Cardiac fibroblast (primary cell): ENCODE results near the gene ECT2.

ENCODE experiments used
- DNase-seq, 2 donors: peaks; one replicate each; pipeline versions ENCODE4 v3.0.0 to v3.0.0-alpha.2; 2010; ENCODE audit warnings: low read depth in 2 of 2
- H3K4me3 ChIP-seq, 2 donors: replicated peaks in 1 of 2; 1 replicate in 1 of 2; 2 replicates in 1 of 2; pipeline ENCODE4 v1.5.1; 2011; ENCODE audit warnings: low read depth in 2 of 2, low read length in 2 of 2, mild to moderate bottlenecking in 2 of 2, moderate library complexity in 1 of 2
- TF ChIP-seq, protein P1 (sequence below): IDR thresholded peaks from one replicate; pipeline ENCODE4 v1.5.1; 2011; ENCODE audit warnings: low read depth, mild to moderate bottlenecking, low read length, inconsistent platforms

Gene ECT2

GRCh38 chr3:172869368-172869771, 118.8 kb downstream of the ECT2 start:
- peak; percentile 70 to 84 for DNase-seq
- TF ChIP-seq, protein P1, sequence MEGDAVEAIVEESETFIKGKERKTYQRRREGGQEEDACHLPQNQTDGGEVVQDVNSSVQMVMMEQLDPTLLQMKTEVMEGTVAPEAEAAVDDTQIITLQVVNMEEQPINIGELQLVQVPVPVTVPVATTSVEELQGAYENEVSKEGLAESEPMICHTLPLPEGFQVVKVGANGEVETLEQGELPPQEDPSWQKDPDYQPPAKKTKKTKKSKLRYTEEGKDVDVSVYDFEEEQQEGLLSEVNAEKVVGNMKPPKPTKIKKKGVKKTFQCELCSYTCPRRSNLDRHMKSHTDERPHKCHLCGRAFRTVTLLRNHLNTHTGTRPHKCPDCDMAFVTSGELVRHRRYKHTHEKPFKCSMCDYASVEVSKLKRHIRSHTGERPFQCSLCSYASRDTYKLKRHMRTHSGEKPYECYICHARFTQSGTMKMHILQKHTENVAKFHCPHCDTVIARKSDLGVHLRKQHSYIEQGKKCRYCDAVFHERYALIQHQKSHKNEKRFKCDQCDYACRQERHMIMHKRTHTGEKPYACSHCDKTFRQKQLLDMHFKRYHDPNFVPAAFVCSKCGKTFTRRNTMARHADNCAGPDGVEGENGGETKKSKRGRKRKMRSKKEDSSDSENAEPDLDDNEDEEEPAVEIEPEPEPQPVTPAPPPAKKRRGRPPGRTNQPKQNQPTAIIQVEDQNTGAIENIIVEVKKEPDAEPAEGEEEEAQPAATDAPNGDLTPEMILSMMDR: no peak
- H3K4me3 ChIP-seq: no peak overlapping the region

DNA sequence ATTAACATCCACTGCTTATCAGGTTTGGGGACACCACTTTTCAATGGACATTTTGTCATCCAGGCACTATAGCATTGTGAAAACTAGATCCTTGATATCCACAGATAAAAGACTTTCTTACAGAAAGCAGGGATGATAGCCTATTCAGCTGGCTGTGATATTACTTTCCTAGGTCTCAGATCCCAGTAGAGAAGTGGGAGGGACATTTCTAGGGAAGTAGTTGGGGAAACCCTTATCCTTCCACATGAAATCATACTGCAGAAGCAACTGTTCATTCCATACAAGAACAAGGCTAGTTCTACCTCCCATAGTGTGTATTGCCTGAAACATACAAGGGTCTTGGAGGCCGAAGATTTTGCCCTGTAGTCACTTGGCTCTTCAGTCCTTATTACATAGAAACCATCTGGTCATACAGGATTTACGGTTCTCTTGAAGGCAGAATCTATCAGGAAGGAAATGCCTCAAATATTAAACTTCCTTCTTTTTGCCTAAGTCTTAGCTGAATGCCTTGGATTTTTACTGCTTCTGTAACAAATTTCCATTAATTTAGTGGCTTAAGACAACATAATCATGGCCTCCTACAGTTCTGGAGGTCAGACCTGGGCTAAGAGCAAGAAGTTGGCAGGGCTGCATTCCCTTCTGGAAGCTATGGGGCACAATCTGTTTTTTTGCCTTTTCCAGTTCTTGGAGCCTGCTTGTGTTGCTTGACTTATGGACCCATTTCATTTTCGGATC, 119.4 kb downstream of the ECT2 start:
- H3K4me3 ChIP-seq: no peak overlapping the region
- peak in 1 of 2 donors; percentile 42 for DNase-seq

More for the DNA sequence above, 119.4 kb downstream of the ECT2 start:
- TF ChIP-seq, protein P1: no peak
